NCI-H526 (cell line): Measurements from ENCODE around the gene SOX6.
"Not testable (repeated sequence)": the region's sequence is repeated elsewhere in the genome, so short reads cannot be mapped to it uniquely, and the experiment has no call there.

Experiments
- DNase-seq, 2 experiments: peaks; one replicate each; lab custom pipeline; 2025; lab: John Stamatoyannopoulos, UW

Gene SOX6

GRCh38 chr11:16356057-16356760, at the start of gene SOX6:
Gene SOX6 (minus strand): TSS chr11:16356546. CDS start chr11:16341248, 15,298 bp downstream.
- DNase-seq: peak in 1 of 2 experiments; percentile 33

GRCh38 chr11:16404781-16405285, 48.5 kb upstream of the SOX6 start:
- peak in 1 of 2 experiments; percentile 42 for DNase-seq

- no peak for DNase-seq
Observed at GRCh38 chr11:16403851-16404250, 47.5 kb upstream of the SOX6 start.

DNA sequence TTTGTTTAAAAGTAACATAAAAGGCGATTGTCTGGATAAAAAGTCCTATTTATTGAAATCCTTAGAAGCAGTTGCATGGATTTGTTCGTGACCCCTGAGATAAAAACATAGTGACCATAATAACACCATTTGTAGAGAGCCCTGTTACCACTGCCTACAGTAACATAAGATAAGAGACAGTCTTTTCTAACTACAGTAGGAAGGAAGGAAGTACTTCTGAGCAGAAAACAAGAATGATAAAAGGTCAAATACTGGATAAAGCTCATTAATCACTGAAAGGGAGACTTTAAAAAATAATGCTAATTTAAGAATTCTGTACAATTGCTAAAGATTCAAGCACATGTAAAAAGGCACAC, 47.1 kb upstream of the SOX6 start:
- no peak for DNase-seq

GRCh38 chr11:16402654-16403447, 46.5 kb upstream of the SOX6 start:
- no peak for DNase-seq

DNA sequence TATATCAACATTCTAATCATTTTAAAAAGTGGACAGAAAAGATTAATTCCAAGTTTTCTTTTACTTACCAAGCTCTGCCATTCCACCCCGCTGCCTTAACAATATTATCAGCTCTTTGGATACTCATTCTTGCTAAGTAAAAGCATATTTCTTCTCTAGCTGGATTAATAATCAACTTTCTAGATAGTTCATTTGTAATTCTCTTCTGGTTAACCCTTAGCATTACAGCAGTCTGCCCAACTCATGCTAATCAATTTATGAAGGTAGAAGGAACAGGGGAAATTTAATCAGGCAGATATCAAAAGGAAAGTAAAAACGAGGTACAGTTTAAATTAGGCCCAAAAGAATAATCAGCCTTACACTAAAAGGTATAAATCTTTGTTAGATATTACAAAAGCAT, 41.0 kb upstream of the SOX6 start:
- DNase-seq: no peak

- no peak for DNase-seq
Observed at GRCh38 chr11:16395601-16396000, 39.3 kb upstream of the SOX6 start.

DNA sequence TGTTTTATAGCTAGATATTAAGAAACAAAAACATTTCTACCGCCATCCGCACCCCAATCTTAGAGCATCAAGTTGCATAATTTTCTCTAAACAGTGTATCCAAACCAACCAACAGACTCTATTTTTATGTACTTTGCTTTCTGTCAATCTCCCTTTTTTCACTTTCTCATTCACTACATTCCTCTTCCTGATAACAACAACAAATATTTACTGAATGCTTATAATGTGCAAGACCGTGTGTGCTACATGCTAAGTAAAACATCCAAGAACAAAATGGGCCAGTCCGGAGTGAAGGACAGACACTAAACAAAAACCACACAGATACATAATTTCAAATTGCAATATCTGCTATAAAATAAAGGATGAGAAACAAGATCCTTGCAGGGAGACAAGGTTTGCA, 38.6 kb upstream of the SOX6 start:
- no peak for DNase-seq

GRCh38 chr11:16393340-16393739, 37.0 kb upstream of the SOX6 start:
- no peak for DNase-seq

DNA sequence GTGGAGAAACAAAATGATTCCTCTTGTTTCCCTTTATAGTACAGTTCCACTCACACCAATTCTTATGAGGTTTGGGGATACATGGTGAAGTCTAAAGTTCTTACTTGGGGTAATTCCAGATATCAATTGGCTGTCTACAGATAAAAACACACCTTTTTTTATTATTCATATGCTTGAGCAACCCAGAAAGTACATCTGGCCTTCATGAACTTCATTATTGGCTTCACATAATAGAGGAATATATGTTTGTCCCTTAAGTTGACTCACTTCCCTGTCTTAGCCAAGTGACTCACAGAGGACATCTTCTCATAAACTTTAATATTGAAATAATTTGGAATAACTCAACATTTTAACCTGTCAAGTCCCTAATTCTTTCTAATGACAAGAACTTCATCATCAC, 36.3 kb upstream of the SOX6 start:
- no peak for DNase-seq

- DNase-seq: not testable (repeated sequence)
Observed at GRCh38 chr11:16390826-16391225, 34.5 kb upstream of the SOX6 start.

DNA sequence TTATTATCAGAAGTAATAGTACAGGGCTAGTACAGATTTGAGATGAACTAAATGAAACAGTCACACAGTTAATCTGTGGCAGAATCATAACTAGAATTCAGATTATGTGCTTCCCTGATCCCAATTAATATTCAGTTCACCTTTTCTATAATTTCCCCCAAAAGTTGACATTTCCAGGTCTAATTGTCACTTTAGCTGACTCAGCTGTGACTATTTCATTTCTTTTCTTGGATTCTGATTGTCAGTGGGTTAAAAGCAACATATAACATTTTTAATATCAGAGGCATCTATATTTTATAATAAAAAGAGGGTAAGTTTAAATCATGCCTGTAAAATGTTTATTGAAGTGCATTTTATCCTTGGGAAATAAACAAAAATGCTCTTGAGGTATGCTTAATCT, 28.8 kb upstream of the SOX6 start:
- DNase-seq: no peak

DNA sequence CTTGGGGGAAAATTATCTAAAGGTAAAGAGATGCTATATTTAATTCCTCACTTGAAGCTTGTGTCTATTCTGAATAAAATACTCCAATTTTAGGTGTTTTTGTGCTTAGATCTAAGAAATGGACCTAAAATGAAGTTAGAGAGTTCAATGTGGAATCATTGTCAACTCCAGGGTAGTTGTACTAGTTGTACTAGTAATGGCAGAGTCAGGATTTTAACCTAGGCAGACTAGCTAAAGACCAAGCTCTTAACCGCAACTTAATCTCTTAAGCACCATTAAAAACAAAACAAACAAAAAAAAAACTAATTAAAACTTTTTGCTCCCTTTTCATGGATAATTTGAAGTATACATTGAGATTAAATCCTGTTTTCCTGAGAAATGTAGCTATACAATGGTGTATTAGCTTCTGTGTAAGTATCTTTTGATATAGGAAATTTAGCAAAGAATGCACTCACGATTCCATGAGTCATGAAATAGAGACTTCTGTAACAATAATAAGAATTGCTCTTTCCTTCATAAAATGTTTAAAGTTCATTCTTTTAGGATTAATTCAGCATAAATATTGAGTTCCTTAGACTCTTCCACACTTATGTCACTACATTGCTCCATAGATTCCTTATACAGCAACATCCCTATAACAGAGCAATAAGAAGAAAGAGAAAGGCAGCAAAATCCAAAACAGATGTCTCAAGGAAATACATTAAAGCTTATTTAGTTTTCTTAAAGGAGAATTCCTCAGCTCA, 26.5 kb upstream of the SOX6 start:
- DNase-seq: no peak

DNA sequence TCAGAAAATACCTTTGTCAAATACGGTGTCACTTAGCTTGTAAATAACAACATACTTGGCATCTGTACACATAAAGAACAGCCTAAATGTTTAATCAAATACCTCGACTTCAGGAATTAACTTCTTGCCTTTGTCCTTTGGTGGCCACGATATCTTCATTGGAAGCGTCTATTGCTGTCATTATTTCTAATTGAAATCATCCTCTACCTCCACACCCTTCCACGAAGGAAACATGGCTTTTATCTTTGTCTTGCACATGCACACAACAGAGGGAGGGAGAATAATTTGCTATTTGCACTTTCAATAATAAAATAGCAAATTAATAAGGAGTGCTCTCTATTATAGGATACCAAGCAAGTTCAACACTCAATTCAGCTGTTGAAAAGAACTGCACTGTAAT, 25.8 kb upstream of the SOX6 start:
- DNase-seq: no peak

- DNase-seq: no peak
Observed at GRCh38 chr11:16380941-16381568, 24.7 kb upstream of the SOX6 start.

DNA sequence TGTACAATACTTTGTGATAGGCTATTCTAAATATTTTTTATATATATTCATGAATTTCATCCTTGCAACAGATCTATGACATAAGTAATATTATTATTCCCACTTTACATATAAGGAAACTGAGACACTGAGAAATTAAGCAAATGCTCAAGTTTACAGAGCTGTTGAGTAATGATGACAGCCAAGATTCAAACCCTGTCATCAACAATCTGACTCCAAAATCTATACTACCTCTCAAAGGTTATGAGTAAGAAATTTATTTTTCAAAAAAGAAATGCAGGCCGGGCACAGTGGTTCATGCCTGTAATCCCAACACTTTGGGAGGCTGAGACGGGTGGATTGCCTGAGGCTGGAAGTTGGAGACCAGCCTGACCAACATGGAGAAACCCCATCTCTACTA, 22.6 kb upstream of the SOX6 start:
- DNase-seq: no peak

GRCh38 chr11:16377746-16378145, 21.4 kb upstream of the SOX6 start:
- no peak for DNase-seq

GRCh38 chr11:16375664-16376063, 19.3 kb upstream of the SOX6 start:
- not testable (repeated sequence) for DNase-seq

- DNase-seq: no peak
Observed at GRCh38 chr11:16373768-16374167, 17.4 kb upstream of the SOX6 start.

GRCh38 chr11:16372355-16372754, 16.0 kb upstream of the SOX6 start:
- no peak for DNase-seq

- no peak for DNase-seq
Observed at GRCh38 chr11:16367252-16367651, 10.9 kb upstream of the SOX6 start.

DNA sequence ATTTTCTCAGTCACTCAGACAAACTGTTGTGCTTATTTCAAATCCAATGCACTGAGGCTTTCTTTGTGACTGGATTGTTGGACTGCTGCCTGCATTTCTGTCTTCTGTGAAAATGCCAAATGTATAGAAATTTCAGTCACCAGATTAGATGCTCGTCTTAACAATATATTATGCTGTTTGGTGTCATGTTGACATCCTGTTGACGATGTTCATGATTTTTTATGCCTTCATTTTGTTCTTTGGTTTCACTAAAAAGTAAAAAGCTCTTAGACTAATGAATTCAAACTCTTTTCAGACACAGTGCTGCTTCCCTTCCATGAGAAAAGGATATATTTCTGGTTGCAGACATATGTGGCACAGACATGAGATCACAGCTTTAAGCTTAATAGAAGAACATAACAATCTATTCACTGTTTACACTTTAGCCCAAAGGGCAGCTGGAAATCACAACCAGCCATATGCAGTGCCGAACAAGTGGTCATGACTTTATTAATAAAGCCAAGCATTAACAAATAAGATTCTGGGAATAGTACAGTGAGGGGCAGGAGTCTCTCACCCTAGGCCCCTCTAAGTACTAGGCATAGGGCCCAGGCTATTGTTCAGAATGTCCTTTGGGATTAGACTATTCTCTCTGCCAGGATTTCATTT, 9.4 kb upstream of the SOX6 start:
- DNase-seq: no peak
